Esophagus squamous epithelium (tissue), 5 donors: ENCODE measurements around the gene DCBLD1. TPM values are rescaled to one million over a fixed set of nuclear protein-coding genes. Genes with fewer than 3 reads are reported as not detected.
"Not testable (repeated sequence)": the region's sequence is repeated elsewhere in the genome, so short reads cannot be mapped to it uniquely, and the experiment has no call there.

ENCODE experiments used
- DNase-seq: peaks from one replicate; lab custom pipeline; 2025; lab: John Stamatoyannopoulos, UW
- H3K27ac ChIP-seq, 4 donors: fragments of 200-600 bp; sonication (generic); one replicate each; pipeline ENCODE4 v1.5.1; 2016 to 2019; ENCODE audit warnings: mild to moderate bottlenecking in 1 of 4
- H3K27me3 ChIP-seq, 4 donors: fragments of 200-600 bp; sonication (generic); 1 replicate in 3 of 4; 2 replicates in 1 of 4; pipeline versions ENCODE4 v1.5.1 to v1.6.0; 2017 to 2021; ENCODE audit warnings: antibody characterized with exemption in 1 of 4
- H3K36me3 ChIP-seq, 3 donors: fragments of 200-600 bp; sonication (generic); one replicate each; pipeline ENCODE4 v1.5.1; 2016 to 2019
- H3K4me1 ChIP-seq, 3 donors: fragments of 200-600 bp; sonication (generic); one replicate each; pipeline ENCODE4 v1.5.1; 2017 to 2019
- H3K4me3 ChIP-seq, 4 donors: fragments of 200-600 bp; sonication (generic); 1 replicate in 3 of 4; 2 replicates in 1 of 4; pipeline ENCODE4 v1.5.1; 2016 to 2019; ENCODE audit warnings: mild to moderate bottlenecking in 2 of 4, moderate library complexity in 1 of 4
- H3K9me3 ChIP-seq, 3 donors: fragments of 200-600 bp; sonication (generic); one replicate each; pipeline ENCODE4 v1.5.1; 2016 to 2019
- CTCF ChIP-seq, 6 experiments: fragments of 450-650 bp in 4 of 6; fragments of 200-600 bp in 2 of 6; sonication (generic) in 2 of 6; IDR thresholded peaks; one replicate each; pipeline ENCODE4 v1.5.1; 2016 to 2019; ENCODE audit warnings: antibody characterized with exemption in 6 of 6, mild to moderate bottlenecking in 4 of 6, moderate library complexity in 4 of 6
- POLR2A ChIP-seq, 4 donors: fragments of 450-650 bp; IDR thresholded peaks; one replicate each; pipeline ENCODE4 v1.6.1; 2017; ENCODE audit warnings: antibody characterized with exemption in 4 of 4, mild to moderate bottlenecking in 4 of 4, moderate library complexity in 3 of 4
- WGBS, 2 donors: methylation state at CpG; one replicate each; pipeline ENCODE4 v1.1.5; 2018; 5-methylcytosine and 5-hydroxymethylcytosine counted together
- intact Hi-C: fragments of 100-400 bp; cut with DNase I; formaldehyde crosslinking; loops from one replicate; pipeline ENCODE4 v1.15.0; 2022
- total RNA-seq, 4 donors: library from RNA; depleted of rRNA; stranded (reverse); fragments of >200 nt; gene quantifications; one replicate each; pipeline ENCODE4 v1.1.0, GENCODE V29; 2016
- donor health status: DM: yes; HTN: yes; CAD: no.

DCBLD1 gene
- total RNA-seq, 4 donors from 2014 or later, result 6.7 to 19.1 (median 10.8) TPM

GRCh38 chr6:117463762-117464665, 18.5 kb upstream of the DCBLD1 start:
- no peak overlapping the region for H3K27ac ChIP-seq
- peaks cover 0 to 8% (median 0%) of the 10 kb centered on the region in 3 donors for H3K4me1 ChIP-seq
- intact Hi-C loops, result no loop called here
- H3K9me3 ChIP-seq, result no peaks in the 10 kb centered on the region
- DNase-seq, result no peak
- H3K36me3 ChIP-seq, result no peaks in the 10 kb centered on the region
- WGBS, 2 donors, result 59% methylated on average over 3 to 4 of the region's 4 CpGs
- no peaks in the 10 kb centered on the region for H3K27me3 ChIP-seq
- no peak for TF ChIP-seq POLR2A (IDR thresholded peaks at IDR 0.05)
- no peak for TF ChIP-seq CTCF (IDR thresholded peaks at IDR 0.05)
- H3K4me3 ChIP-seq, result no peak overlapping the region

GRCh38 chr6:117464700-117465099, 17.8 kb upstream of the DCBLD1 start:
- 43 to 45% methylated on average over 2 of the region's 2 CpGs for WGBS, 2 donors
- H3K4me3 ChIP-seq, result no peak overlapping the region
- H3K27me3 ChIP-seq, result no peaks in the 10 kb centered on the region
- no peaks in the 10 kb centered on the region for H3K9me3 ChIP-seq
- H3K36me3 ChIP-seq, result no peaks in the 10 kb centered on the region
- peaks cover 0 to 8% (median 0%) of the 10 kb centered on the region in 3 donors for H3K4me1 ChIP-seq
- no peak for DNase-seq
- no peak overlapping the region for H3K27ac ChIP-seq
- intact Hi-C loops, result no loop called here
- no peak for TF ChIP-seq CTCF (IDR thresholded peaks at IDR 0.05)

- no peak overlapping the region for H3K4me3 ChIP-seq
- H3K27me3 ChIP-seq, result no peaks in the 10 kb centered on the region
- WGBS, 2 donors, result 31 to 36% methylated on average over 1 of the region's 1 CpG
- TF ChIP-seq POLR2A (IDR thresholded peaks at IDR 0.05) (no peak), CTCF (IDR thresholded peaks at IDR 0.05) (no peak)
- peaks cover 0 to 8% (median 0%) of the 10 kb centered on the region in 3 donors for H3K4me1 ChIP-seq
- intact Hi-C loops, result no loop called here
- H3K36me3 ChIP-seq, result no peaks in the 10 kb centered on the region
- DNase-seq, result no peak
- no peak overlapping the region for H3K27ac ChIP-seq
- no peaks in the 10 kb centered on the region for H3K9me3 ChIP-seq
Measured at GRCh38 chr6:117465691-117466090, 16.8 kb upstream of the DCBLD1 start.

GRCh38 chr6:117467876-117468275, 14.6 kb upstream of the DCBLD1 start:
- no peak overlapping the region for H3K27ac ChIP-seq
- no peak overlapping the region for H3K4me3 ChIP-seq
- H3K36me3 ChIP-seq, result no peaks in the 10 kb centered on the region
- intact Hi-C loops, result no loop called here
- peaks cover 0 to 8% (median 0%) of the 10 kb centered on the region in 3 donors for H3K4me1 ChIP-seq
- no peaks in the 10 kb centered on the region for H3K27me3 ChIP-seq
- WGBS, 2 donors, result 73 to 81% methylated on average over 4 of the region's 4 CpGs
- DNase-seq, result no peak
- H3K9me3 ChIP-seq, result no peaks in the 10 kb centered on the region
- TF ChIP-seq POLR2A (IDR thresholded peaks at IDR 0.05) (no peak), CTCF (IDR thresholded peaks at IDR 0.05) (no peak)

GRCh38 chr6:117468527-117468926, 13.9 kb upstream of the DCBLD1 start:
- H3K4me3 ChIP-seq, H3K36me3 ChIP-seq, DNase-seq, H3K9me3 ChIP-seq, H3K27ac ChIP-seq, H3K4me1 ChIP-seq, intact Hi-C loops, H3K27me3 ChIP-seq: not testable (repeated sequence)
- 61 to 66% methylated on average over 4 of the region's 4 CpGs for WGBS, 2 donors
